GM23248 (cell line): ENCODE results near the gene ARL3.

ENCODE experiments used
- EZH2 ChIP-seq: fragments of 200-600 bp; sonication (generic); IDR thresholded peaks from 2 replicates; pipeline ENCODE4 v1.6.1; 2018; ENCODE audit warnings: antibody characterized with exemption, mild to moderate bottlenecking; ENCODE audit not compliant: insufficient read depth, poor library complexity, severe bottlenecking
- EZH2phosphoT487 ChIP-seq: fragments of 200-600 bp; sonication (generic); IDR thresholded peaks from 2 replicates; pipeline ENCODE4 v1.6.1; 2018; ENCODE audit warnings: antibody characterized with exemption, moderate library complexity, mild to moderate bottlenecking, low read depth; ENCODE audit not compliant: insufficient read depth

DNA sequence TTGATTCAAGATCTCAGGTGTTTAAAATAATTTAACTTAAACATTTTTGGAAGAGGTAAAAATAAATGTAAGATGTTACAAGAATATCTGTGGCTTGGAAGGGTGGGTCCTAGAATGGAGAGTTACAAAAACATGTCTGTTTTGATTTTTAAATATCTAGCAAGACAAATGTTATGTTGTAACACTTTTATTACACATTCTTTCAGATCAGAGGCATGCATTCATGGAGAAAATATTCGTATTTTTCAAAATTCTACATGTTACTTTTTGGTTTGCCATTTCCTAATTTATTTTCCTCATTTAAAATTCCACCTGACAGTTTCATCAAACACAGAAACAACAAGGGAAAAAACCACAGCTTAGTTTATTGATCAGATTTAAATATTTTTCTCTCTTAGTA, 39.5 kb upstream of the ARL3 start:
- TF ChIP-seq EZH2 (no peak), EZH2phosphoT487 (no peak)
